Measurements from ENCODE around the gene LHFPL6. TPM values are rescaled to one million over a fixed set of nuclear protein-coding genes. Genes with fewer than 3 reads are reported as not detected.
A peak's percentile ranks its signal among the peaks of the same experiment; 100 is the strongest.

Gene LHFPL6
- total RNA-seq, 1 donor from 2014 or later: 54.3 TPM

DNA sequence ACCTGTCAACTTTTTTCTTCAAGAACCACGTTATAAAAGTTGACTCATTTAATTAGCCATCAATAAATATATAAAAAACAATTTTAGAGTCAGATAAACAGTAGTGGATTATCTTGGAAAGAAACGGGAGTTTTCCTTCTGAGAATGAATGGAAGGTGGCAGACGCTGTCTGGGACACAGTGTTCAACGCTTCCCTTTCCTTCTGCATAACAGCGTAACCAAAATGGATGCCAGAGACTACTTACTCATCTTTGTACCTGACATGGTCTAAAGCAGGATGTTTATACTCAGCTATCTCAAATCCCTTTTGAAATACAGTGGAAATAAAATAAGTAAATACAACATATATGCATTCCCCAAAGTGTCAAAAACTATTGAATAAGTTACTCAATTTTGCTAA, 195.2 kb downstream of the LHFPL6 start:
- peak; percentile 70 for ATAC-seq
- no peak for DNase-seq
- intact Hi-C loops (cut with micrococcal nuclease): loop anchor here (10.0 kb wide), 1 partner anchor 133 kb away; no protein-coding TSS in a partner anchor

DNA sequence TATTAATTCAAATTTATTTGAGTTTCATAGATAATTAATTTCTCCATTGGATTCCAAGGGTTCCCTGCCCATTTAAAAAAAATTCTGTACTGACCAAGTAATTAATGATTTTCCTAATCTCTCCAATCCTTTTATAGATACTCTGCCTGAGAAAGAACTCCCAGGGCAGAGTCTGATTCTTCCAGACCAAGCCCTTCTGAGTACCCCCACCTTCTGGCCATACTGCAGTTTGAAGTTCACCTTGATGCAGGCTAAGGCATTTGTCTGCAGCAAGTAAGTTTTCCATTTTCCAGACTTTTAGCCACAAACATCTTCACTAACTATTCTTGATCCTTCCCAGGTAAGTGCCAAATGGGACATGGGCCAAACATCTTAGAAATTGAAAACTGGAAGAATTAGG, 195.9 kb downstream of the LHFPL6 start:
- ATAC-seq (no peak), DNase-seq (no peak)
- intact Hi-C loops (cut with micrococcal nuclease): loop anchor here (10.0 kb wide), 1 partner anchor 132 kb away; no protein-coding TSS in a partner anchor

DNA sequence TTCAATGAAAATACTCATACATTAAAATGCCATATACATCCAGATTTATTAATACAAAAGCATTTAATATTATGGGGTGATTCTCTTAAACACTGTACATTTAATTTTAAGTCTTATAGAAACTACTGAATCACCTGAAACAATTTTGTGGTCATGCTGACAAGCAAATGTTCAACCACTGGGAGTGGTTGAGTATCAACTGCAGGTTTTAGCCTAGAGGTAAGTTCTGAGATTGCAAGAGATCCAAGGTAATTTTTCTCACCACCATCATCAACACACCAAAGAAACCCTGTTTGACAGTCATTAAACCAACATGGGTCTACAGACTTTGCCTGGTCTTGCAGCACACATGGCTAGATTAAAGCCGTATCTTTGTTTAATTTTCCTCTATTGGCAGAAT, 196.3 kb downstream of the LHFPL6 start:
- ATAC-seq (no peak), DNase-seq (no peak)
- intact Hi-C loops (cut with micrococcal nuclease): loop anchor here (10.0 kb wide), 1 partner anchor 132 kb away; no protein-coding TSS in a partner anchor

DNA sequence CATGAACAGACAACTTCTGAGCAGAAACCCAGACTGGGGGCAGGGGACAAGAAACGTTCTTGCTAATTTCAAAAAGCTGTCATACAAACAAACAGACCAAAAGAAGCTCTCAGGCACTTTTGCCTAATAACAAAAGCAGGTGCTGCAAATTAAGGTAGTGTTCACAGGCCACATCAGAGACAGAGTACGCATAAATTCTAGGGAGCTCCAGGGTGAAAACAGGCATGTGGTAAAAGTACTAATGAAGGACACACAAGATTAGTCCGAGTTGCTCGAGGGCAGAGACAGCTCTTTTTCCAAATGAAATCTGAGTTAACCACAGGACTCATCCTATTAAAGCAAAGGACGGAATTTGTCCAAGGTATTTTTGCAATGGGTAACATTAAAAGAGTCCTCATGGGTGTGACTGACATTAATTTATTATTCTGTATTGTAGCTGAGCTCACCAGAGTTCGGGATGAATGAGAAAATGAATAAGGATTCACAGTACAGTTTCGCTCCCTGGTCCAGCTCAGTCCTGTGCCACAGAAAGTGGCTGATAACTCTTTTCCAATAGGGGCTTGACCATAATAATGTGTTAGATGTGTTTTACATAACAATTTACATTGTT, 197.3 kb downstream of the LHFPL6 start:
- ATAC-seq (no peak), DNase-seq (no peak)
- intact Hi-C loops (cut with micrococcal nuclease): loop anchor here (10.0 kb wide), 1 partner anchor 131 kb away; no protein-coding TSS in a partner anchor

DNA sequence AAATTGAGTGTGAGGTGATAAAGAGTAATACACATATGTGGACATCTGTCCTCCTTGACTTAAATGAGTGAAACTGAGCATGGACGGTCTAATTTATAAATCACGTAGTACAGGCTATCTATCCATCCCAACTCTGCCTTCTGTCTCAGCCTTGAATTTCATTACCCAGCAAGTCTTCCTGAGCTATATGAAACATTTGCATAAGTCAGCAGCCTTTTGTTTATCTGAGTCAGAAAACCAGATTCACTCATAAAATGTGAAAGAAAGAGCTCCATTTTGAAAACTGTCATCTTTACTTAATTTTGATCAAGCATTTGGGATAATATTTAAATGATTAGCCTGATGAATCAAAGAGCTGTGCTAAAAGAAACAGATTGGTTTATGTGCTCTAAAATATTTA, 197.9 kb downstream of the LHFPL6 start:
- intact Hi-C loops (cut with micrococcal nuclease): loop anchor here (10.0 kb wide), 1 partner anchor 130 kb away; no protein-coding TSS in a partner anchor

DNA sequence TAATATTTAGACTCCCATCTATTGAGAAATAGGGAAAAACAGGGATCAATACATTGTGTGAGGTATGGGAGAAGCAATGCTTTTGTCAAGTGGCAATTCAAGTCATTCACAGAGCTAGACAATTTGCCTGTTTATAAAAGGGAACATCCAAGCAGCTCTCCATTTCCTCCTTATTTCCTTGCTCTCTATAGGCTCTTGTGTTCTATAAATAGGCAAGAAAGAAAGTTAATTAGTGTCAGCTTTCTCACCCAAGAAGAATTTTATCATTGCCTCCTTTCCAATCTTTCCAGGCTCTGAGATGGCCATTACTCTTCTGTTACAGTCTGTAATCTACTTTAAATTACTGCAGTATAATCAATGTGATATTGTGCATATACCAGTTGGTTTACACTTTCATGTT, 199.9 kb downstream of the LHFPL6 start:
- no peak for ATAC-seq
- intact Hi-C loops (cut with micrococcal nuclease): loop anchor here (10.0 kb wide), 1 partner anchor 128 kb away; no protein-coding TSS in a partner anchor
- no peak for DNase-seq

More for the DNA sequence above, 197.9 kb downstream of the LHFPL6 start:
- DNase-seq (no peak), ATAC-seq (no peak)

DNA sequence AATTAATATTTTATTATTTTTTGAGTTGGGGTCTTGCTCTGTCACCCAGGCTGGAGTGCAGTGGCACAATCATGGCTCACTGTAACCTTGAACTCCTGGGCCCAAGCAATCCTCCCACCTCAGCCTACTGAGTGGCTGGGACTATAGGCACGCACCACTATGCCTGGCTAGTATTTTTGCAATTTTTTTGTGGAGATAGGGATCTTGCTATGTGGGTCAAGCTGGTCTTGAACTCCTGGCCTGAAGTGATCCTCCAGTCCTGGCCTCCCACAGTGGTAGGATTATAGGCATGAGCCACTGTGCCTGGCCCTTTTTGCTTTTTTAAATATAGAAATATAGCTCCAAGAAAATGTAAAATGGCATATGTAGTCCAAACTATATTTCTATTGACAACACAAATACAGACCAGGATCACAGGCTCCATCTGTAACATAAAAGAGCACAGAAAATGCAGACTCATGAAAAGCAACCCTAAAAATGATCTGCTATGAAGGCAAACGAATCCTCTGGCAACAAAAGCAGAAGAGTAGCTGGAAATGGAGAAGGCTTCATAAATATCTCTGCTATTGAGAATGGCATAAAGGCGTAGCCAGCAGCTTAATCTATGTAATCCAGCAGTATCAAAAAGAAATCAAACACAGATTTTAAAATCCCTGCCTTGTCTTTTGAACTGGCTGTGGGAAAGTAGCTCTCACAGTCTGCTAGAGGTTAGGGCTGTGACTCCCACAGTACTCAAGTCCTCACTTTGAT, 200.6 kb downstream of the LHFPL6 start:
- intact Hi-C loops (cut with micrococcal nuclease): loop anchor here (10.0 kb wide), 1 partner anchor 128 kb away; no protein-coding TSS in a partner anchor
- ATAC-seq: no peak
- DNase-seq: no peak

DNA sequence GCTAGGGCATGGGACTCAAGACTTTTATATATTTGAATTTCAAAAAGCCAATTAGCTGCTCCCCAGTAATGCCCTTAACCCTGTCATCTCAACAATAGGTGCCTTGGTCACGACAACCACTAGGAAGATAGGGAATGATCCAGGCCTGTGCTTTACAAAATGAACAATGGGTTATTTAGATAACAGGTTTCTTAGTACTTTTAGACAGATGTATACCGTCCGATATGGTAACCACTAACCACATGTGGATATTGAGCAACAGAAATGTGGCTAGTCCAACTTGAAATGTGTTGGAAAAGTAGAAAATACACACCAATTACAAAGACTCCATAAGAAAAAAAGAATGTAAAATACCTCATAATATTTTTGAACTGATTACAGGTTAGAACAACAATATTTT, 201.2 kb downstream of the LHFPL6 start:
- ATAC-seq: no peak
- intact Hi-C loops (cut with micrococcal nuclease): loop anchor here (10.0 kb wide), 1 partner anchor 127 kb away; no protein-coding TSS in a partner anchor
- no peak for DNase-seq

DNA sequence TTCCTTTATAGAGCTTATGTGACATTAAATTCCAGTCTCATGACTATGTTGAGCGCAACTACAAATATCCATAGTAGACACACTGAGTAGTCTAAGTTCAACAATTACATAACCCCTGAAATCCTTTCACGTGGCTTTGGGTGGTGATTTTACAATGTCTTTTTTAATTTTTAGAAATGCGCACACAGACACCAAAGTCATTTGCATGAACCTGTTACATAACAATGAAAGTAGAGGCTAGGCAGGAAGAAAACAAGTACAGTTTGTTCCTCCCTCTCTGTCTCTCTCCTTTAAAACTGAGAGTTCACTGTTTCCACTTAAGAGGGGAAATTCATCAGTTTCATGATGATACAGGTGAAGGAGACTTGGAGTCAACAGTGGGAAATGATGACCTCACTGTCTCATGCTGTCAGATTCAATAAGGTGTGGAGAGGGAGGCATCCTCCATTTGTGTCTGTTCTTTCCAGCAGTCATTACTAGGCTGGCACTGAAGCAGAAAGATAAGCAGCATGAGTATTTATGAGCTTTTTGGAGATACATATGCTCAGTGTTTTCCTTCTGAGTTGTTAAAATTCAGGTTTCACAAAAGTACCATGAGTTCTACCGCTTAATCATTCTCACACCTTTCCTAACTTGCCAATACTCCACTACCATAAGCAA, 201.8 kb downstream of the LHFPL6 start:
- ATAC-seq: no peak
- intact Hi-C loops (cut with micrococcal nuclease): loop anchor here (10.0 kb wide), 1 partner anchor 126 kb away; no protein-coding TSS in a partner anchor
- no peak for DNase-seq

DNA sequence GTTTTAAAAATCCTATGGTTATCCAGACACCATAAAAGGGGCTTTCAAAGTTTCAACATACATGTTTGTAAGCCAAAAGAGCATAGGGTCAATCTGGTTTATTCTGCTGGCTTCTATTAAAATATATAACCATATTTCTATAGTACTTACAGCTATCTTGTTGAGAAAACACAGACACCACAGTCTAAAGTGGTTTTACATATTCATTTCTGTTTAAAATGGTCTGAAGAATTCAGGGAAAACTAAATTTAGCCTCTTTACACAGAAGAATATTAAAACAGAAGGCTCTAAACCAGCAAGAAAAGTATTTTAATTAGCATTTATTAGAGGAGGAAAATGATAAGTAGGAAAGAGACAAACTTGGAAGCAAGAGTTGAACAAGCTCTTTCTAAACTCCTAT, 203.9 kb downstream of the LHFPL6 start:
- DNase-seq (no peak), ATAC-seq (no peak)
- intact Hi-C loops (cut with micrococcal nuclease): no loop called here

DNA sequence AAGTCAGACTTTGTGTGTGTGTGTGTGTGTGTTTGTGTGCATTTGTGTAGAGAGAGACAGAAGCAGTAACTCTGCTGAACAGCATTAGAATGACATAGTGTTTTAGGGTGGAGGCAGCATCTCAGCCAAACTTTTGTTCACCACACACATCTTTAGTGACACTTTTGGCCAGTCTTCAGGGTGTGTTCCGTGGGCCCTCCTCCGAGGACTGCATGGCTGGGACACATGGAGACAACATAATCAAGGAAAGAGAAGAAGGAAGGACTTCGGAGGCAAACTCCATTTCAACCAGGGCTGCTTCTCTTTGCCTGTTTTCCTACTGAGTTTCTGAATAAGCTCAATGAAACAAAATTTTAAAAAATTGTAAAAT, 205.1 kb downstream of the LHFPL6 start:
- ATAC-seq (peak; percentile 65), DNase-seq (peak; percentile 57)
- intact Hi-C loops (cut with micrococcal nuclease): no loop called here

DNA sequence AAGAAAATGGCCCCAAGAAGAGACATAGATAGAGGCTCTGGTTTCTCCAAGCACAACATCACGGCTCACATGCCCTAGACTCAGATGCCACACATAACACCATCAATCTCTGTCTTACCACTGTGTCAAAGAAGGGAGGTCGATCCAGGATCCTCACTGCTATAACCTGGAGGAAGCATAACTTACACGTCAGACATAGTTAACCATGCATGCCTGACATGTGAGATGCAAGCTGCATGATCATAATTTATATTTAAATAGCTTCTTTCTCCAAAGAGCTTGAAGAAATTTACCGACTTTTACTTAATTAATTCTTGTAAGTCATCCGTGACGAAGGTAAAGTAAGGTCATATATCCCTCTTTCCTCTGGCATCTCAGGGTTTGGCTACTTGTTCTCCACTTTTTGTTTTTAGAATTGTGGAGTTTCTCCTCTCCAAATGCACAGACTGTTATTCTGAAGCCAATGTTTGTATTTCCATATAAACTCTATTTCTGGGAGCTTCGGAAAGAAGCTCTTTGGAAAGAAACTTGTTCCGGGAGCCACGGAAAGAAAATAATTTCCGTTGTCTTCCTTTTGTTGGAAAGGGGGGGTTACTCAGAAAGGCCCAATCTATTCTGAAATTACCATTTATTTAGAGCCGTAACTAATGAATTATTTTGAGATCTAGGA, 205.6 kb downstream of the LHFPL6 start:
- ATAC-seq (no peak), DNase-seq (no peak)
- intact Hi-C loops (cut with micrococcal nuclease): no loop called here

DNA sequence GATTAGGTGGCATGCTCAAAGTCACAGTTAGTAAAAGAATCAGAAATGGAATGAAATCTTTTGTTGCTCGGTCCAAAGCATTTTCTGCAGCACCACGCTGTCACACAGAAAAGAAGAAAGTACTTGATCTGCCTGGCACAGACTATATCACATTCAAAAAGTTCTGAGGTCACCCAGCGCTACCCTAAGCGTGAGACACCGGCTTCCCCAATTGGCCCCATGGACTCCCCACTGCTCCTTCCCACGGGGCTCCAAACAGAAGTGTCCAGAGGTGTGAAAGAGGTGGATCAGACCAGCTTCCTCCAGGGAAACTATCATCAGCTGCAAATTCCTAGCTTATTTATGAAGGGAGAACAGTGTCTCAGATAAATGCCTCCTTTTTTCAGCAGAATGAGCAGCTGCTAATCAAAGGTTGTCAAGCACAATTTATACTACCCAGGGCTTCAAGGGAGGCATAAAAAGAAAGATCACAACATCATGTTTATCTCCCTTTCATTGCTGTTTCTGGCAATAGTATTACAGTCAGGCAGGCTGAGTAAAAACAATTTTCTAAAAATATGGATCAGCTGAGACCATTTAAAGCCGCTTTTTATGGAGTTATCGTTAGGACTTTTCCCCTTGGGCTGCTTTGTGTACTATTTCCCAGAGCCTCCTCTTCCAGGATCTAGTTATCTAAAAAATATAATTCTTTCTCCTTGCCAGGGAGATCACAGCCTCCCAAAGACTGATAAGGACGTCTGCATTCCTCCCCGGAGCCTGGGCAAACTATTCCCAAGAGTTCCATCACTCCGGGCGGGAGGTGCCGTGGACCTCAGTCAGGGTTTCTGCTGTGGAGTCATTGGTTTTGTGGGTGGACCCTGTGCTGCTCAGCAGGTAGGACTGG, 208.0 kb downstream of the LHFPL6 start:
- DNase-seq: peak; percentile 37
- peak; percentile 63 for ATAC-seq
- intact Hi-C loops (cut with micrococcal nuclease): no loop called here

DNA sequence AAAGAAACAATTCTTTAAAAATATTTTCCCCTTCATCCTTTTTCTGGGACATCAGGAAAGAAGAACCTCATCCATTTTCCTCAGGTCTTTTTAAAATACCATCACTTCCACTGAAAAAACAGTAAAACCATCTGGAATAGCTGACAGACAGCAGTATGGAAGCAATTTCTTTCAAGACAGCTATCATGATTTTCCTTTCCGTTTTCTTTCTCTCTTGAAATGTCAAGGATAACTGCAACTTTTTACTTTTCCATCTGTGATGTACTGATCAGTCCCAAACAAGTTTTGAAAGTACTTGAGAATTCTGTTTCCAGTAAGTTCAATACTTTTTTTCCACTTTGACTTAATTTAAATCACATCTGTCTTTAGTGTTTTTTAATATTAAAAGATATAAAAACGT, 211.2 kb downstream of the LHFPL6 start:
- DNase-seq (no peak), ATAC-seq (no peak)
- intact Hi-C loops (cut with micrococcal nuclease): no loop called here

DNA sequence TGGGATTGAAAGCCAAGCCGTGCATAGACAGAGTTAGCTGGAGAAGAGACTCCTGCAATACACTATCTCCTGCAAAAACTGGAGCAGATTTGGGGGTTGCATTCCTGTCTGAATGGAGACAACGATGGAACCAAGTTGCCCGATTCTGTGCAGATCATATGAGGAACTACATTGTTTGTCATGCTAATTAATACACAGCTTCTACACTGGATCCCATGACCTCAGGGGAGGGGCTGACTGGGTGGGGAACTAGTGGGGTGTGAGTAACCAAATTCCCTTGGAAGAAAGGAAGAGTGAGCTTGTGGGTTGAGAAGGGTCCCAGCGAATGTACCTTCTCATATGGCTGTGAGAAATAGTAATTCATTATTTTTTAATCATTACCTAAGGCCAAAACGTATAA, 214.0 kb downstream of the LHFPL6 start:
- ATAC-seq (no peak), DNase-seq (no peak)
- intact Hi-C loops (cut with micrococcal nuclease): no loop called here

DNA sequence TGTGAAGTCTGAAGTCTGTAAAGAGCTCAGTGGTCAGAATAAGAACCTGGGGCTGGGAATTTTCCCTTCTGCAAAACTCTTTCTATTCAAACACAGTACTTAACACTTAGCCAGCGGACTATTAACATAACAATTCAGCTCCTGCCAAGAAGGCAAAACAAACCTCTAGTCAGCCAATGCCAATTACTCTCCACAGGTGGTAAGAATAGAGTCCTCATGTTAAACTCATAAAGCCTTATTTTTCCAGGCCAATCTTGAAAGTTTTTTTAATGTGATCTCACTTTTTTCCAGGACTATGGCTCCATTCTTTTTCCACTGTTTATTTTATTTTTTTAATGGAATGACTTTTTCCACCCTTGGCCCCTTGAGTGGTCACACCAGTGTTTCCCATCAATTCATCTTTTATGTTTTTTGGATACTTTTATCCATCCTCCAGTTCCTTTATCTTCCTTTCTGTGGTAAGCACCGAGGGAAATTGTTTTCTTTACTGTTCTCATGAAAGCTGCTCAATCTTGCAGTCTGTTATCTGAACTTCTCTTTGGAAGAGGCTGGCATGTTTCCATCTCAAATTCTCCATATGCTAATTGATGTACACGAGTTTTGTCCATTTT, 217.3 kb downstream of the LHFPL6 start:
- intact Hi-C loops (cut with micrococcal nuclease): no loop called here
- peak; percentile 86 for ATAC-seq

DNA sequence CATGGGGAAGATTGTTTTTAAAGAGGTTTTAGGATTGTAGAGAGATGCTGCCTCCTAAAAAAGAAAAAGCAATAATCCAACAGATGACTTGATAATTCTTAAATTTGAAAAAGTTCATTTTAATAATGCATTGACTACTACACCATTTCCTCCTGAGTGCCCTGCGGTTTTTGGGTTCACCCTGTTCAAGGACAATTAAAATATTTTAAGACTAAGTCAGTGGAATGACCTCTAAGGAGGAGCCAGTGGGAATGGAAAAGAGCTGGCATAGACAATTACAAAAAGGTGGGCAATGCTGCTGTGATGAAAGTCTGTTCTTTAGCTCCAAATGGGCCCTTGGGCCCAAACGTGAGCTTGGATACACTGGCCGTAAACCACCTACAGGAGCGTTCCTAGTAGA, 217.8 kb downstream of the LHFPL6 start:
- intact Hi-C loops (cut with micrococcal nuclease): no loop called here
- DNase-seq (no peak), ATAC-seq (no peak)

More for the DNA sequence above, 217.3 kb downstream of the LHFPL6 start:
- no peak for DNase-seq

DNA sequence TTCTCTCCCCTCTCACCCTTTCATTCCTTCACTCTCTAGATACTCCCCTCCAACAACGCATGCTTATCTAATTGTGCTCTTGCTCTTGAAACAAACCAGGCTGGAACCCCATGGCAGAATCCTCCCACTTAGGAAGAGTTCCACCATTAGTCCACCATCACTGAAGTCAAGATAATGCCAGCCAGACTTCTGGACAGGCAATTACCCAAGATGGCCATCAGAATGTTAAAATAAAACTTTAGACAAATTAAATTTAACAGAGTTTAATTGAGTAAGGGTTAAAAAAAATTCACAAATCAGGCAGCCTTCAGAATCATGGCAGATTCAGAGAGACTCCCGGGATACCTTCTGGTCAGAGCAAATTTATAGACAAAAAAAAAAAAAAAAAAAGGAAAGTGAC, 221.5 kb downstream of the LHFPL6 start:
- intact Hi-C loops (cut with micrococcal nuclease): no loop called here
- DNase-seq (no peak), ATAC-seq (no peak)

Data from left ventricle myocardium superior (tissue), 1 donor.